Measurements from ENCODE around the gene BCKDHB.

GRCh38 chr6:80077067-80077466 is 29.4 kb upstream of the BCKDHB start:
- TF ChIP-seq CREB1 (IDR thresholded peaks at IDR 0.05; ENCODE audit: low read depth), result no peak
- no peak for TF ChIP-seq EP300 (IDR thresholded peaks at IDR 0.05; ENCODE audit: borderline replicate concordance)
- TF ChIP-seq MAX (IDR thresholded peaks at IDR 0.05), result no peak

All from Ishikawa (cell line).